Stimulated activated CD8-positive, alpha-beta memory T cell treated with anti-CD3 and anti-CD28 coated beads, Interleukin-12 subunit alpha, Interleukin-12 subunit beta, amount 100 ng/mL, for 4 hours (primary cell): ENCODE measurements around the gene DUXB.

Experiments
- DNase-seq: peaks from one replicate; pipeline ENCODE4 v3.0.0-alpha.2; 2020; ENCODE audit warnings: low read depth

The DUXB gene

GRCh38 chr16:75701361-75701760 is at the start of gene DUXB:
Gene DUXB (minus strand): TSS chr16:75701461. CDS start chr16:75701418, 43 bp downstream.
- no peak for DNase-seq

DNA sequence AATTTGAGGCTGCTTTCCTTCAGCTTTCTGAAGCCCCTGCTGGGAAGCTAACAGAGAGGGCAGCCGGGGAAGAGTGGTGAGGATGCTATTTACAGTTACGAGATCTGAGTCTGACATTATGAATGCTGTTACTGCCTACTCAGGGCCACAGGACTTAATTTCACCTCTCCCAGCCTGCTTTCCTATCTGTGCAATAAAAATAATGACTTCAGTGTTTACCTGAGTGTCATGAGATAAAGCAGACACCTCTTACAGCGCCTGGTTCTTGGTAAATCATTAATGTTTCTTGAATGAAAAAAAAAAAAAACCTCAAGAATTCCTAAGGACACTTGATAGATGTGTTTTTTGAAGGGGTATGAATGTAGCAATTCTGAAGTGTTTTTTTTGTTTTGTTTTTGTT is 49.3 kb upstream of the DUXB start:
- DNase-seq: no peak

- no peak for DNase-seq
These were observed 45.1 kb upstream of the DUXB start for GRCh38 chr16:75746359-75746758.

GRCh38 chr16:75745823-75746222 is 44.6 kb upstream of the DUXB start:
- no peak for DNase-seq

- no peak for DNase-seq
These were observed 44.0 kb upstream of the DUXB start for GRCh38 chr16:75745242-75745641.

DNA sequence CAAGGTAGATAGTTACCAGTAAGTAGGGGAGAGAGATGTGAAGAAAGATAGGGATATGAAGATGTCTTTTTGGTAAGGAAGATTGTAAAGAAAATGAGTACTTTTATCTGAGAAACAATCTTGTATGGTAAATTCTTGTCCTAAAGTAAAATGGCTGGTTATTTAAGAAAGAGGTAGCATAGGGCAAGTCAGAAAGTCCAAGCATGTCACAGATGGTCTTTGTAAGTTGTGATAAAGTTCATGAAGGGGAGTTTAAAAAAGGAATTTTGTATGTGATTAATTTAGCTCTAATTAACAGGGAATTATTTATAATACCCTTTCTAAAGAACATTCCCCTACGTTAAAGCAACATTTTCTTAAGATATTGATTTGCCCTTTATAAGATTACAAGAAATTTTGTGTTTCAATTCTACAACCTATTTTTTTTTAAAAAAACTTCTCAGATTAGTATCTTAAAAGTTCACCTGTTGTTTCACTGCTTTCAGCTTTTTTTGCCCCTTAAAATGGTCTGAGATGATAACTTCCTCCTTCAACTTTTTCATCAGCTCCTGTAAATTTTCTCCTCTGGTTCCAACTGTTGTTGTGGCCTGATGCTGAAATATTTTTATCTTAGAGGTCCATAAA is 41.3 kb upstream of the DUXB start:
- DNase-seq: no peak

GRCh38 chr16:75733305-75734211 is 32.3 kb upstream of the DUXB start:
- no peak for DNase-seq

DNA sequence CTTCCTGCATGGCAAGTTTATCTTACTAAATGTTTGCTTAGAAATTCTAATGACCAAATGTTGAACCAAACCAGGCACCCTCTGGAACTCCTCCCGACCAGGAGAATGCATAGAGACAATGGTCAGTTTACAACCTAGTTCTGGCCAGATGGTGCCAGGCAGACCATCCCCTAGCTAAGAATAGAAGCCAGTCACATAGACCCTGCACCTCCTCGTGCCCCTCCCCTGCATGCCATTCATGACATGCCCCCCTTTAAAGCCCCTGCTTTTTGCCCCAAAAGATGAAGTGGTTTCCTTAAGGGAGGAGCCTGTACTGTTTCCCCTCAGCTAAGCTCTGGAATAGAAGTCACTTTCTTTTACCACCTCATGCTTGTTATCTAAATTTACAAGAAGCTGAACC is 31.6 kb upstream of the DUXB start:
- DNase-seq: no peak

DNA sequence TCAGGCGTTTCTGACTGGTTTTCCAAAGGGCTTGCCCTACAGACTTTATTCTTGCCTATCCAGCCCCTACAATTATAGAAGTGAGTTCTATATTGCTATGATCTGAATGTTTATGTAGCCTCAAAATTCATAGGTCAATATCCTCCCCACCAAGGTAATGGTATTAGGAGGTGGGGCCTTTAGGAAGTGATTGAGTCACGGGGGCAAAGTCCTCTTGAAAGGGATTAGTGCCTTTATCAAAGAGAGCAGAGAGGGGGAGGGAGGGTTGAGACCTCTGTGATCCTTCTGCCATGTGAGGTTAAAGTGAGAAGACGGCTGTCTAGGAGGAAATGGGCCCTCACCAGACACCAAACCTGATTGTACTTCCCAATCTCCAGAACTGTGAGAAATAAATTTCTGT is 26.0 kb upstream of the DUXB start:
- DNase-seq: no peak

DNA sequence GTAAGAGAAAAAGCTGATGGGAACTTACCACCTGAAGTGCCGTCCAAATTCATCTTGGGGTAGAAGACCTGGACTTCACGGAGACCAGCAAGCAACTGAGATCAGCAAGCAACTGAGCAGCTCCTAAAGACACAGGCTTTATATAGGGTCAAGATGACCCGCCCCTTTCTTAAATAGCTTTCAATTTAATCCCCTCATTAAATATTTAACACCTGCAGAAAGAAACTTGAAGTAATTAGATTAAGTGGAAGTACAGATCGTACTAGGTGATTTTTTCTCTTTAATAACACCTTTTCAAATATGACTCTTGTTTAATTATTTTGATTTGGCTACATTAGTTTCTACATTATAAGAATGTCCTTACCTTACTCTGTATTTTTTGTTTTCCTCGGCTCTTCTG is 25.1 kb upstream of the DUXB start, which contains the start of gene CPHXL:
TSS of gene CPHXL (minus strand) at position 101 of the 400 bp plus-strand sequence. CDS start at position 53, 48 bp downstream.
- DNase-seq: no peak

DNA sequence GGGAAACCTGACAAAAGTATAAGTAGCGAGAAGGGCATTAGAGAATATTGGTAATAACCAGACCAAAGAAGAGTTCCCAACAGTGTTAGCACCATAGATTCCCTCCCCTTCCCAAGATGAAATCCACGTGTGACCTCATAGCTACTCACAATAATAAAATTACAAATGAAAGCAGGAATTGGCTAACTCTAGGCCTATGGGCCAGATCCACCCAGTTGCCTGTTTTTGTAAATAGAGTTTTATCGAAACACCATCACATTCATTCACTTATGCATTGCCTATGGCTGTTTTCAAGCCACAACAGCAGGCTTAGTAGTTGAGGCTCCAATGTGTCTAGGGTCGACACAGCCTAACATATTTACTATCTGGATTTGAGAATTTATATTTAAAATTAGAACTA is 17.2 kb upstream of the DUXB start:
- no peak for DNase-seq

DNA sequence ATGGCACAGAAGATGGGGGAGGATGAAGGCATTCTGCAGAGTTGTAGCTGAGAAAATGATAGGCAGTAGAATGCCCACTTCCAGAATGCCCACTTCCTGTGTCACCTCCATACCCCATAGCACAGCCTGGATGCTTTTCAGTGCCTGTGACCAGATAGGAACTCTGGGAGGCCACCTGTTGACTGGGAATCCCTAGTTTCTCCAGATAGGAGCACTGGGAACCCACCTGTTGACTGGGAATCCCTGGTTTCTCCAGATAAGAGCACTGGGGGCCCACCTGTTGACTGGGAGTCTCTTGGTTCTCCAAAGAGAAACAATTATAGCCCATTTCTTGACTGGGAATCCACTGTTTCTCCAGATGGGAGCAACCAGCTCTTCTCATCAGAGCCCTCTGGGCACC is 13.4 kb upstream of the DUXB start:
- no peak for DNase-seq

GRCh38 chr16:75710344-75710743 is 9.1 kb upstream of the DUXB start:
- no peak for DNase-seq

GRCh38 chr16:75703306-75703705 is 2.0 kb upstream of the DUXB start:
- no peak for DNase-seq

GRCh38 chr16:75702242-75702641 is 981 bp upstream of the DUXB start:
- DNase-seq: no peak

DNA sequence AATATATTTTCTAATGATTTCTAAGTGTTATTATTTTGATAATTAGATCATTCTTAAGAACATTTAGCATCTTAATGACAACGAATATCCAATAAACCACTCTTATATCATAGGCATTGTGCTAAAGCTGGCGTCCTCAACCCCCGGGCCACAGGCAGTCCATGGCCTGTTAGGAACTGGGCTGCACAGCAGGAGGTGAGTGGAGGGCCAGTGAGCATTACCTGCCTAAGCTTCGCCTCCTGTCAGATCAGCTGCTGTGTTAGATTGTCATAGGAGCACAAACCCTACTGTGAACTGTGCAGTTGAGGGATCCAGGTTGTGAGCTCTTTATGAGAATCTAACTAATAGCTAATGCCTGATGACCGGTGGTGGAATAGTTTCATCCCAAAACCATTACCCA is 3.7 kb downstream of the DUXB start:
- DNase-seq: no peak

GRCh38 chr16:75695708-75696107 is 5.6 kb downstream of the DUXB start:
- no peak for DNase-seq

DNA sequence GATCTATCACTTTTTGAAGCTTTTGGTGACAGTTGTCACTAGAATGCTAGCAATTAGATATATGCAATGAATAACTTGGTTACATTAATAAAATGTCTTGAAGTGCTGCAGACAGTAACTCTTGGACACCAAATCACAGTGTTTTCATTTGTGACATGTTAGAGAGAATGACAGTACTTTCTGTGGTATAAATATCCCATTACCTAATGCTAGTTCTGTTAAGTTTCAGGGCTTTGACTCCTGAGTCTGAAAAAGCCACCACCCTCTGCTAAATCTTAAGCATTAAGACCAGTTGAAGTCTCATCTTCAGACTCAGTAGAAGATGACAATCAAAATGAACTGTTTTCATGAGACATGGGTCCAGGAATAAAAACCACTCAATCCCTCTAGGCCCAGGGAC is 13.9 kb downstream of the DUXB start:
- DNase-seq: no peak

GRCh38 chr16:75682308-75682707 is 19.0 kb downstream of the DUXB start:
- no peak for DNase-seq

DNA sequence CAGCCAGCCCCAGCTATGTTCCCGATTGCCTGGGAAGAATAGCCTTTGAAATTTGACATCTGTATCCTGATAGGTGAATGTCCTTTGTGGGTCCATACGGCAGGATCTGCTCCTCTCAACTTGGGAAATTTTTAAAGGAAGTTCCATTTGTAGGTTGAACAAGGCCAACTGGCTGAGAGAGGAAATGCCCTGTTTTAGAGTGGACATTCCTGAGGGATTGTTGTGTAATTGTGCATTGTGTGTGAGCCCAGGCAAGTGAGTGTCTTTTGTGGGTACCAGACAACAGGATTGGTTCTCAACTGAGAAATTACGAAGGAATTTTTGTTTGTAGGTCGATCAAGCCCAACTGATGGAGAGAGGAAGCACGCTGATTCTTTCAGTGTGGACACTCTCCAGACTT is 21.9 kb downstream of the DUXB start:
- no peak for DNase-seq

DNA sequence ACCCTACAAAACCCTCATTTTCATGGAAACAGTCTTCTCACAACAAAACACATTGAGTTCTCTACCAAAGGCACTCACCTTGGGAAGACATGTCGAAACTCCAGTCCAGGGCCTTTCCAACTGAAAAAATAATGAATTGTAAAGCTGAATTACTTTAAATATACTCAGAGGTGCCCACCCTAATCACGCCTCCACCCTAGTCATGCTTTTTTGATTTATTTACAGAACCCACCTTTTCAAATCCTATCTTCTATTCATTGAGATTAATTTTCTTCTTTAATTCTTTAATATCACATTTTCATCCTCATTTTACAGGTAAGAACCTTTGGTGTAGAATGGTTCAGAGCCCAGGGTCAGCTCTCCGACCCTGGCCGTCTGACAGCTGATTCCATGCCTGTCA is 24.4 kb downstream of the DUXB start, which contains the start of gene CPHXL2:
TSS of gene CPHXL2 (minus strand) at position 101 of the 400 bp plus-strand sequence. CDS start at position 91, 10 bp downstream.
- no peak for DNase-seq

DNA sequence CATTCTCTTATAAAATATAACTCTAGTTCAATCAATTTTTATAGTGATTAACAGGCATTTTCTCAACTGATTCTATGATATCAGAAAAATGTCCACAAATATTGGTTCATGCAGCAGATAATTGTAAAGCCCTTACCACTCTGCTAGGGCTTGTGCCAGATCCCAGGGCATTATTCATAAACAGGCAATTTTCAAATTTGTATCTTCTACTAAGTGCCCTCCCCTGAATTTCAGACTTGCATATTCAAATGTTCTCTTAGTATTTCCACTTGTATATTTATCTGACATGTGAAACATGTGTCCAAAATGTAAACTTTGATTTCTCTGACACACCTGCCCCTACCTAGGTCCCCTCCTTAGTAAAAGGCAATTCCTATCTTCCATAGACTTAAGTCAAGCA is 33.8 kb downstream of the DUXB start:
- no peak for DNase-seq

- no peak for DNase-seq
These were observed 40.4 kb downstream of the DUXB start for GRCh38 chr16:75660726-75661302.
